Rectal smooth muscle tissue (tissue), 1 donor: ENCODE data around the gene LAMA2.

Experiments
- H3K27ac ChIP-seq: one replicate; pipeline ENCODE4 v1.7.0; 2013; ENCODE audit warnings: low read depth, low read length, inconsistent platforms
- H3K27me3 ChIP-seq: one replicate; pipeline ENCODE4 v1.7.0; 2013; ENCODE audit warnings: low read length; ENCODE audit not compliant: control insufficient read depth, insufficient read depth
- H3K36me3 ChIP-seq: one replicate; pipeline ENCODE4 v1.7.0; 2013; ENCODE audit warnings: low read length; ENCODE audit not compliant: control insufficient read depth, insufficient read depth
- H3K4me1 ChIP-seq: one replicate; pipeline ENCODE4 v1.7.0; 2013; ENCODE audit warnings: low read length; ENCODE audit not compliant: control insufficient read depth, insufficient read depth
- H3K4me3 ChIP-seq: one replicate; pipeline ENCODE4 v1.7.0; 2013; ENCODE audit warnings: low read length
- H3K9ac ChIP-seq: one replicate; pipeline ENCODE4 v1.7.0; 2013; ENCODE audit warnings: low read length

Gene LAMA2, protein sequence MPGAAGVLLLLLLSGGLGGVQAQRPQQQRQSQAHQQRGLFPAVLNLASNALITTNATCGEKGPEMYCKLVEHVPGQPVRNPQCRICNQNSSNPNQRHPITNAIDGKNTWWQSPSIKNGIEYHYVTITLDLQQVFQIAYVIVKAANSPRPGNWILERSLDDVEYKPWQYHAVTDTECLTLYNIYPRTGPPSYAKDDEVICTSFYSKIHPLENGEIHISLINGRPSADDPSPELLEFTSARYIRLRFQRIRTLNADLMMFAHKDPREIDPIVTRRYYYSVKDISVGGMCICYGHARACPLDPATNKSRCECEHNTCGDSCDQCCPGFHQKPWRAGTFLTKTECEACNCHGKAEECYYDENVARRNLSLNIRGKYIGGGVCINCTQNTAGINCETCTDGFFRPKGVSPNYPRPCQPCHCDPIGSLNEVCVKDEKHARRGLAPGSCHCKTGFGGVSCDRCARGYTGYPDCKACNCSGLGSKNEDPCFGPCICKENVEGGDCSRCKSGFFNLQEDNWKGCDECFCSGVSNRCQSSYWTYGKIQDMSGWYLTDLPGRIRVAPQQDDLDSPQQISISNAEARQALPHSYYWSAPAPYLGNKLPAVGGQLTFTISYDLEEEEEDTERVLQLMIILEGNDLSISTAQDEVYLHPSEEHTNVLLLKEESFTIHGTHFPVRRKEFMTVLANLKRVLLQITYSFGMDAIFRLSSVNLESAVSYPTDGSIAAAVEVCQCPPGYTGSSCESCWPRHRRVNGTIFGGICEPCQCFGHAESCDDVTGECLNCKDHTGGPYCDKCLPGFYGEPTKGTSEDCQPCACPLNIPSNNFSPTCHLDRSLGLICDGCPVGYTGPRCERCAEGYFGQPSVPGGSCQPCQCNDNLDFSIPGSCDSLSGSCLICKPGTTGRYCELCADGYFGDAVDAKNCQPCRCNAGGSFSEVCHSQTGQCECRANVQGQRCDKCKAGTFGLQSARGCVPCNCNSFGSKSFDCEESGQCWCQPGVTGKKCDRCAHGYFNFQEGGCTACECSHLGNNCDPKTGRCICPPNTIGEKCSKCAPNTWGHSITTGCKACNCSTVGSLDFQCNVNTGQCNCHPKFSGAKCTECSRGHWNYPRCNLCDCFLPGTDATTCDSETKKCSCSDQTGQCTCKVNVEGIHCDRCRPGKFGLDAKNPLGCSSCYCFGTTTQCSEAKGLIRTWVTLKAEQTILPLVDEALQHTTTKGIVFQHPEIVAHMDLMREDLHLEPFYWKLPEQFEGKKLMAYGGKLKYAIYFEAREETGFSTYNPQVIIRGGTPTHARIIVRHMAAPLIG (N-terminal part only)

DNA sequence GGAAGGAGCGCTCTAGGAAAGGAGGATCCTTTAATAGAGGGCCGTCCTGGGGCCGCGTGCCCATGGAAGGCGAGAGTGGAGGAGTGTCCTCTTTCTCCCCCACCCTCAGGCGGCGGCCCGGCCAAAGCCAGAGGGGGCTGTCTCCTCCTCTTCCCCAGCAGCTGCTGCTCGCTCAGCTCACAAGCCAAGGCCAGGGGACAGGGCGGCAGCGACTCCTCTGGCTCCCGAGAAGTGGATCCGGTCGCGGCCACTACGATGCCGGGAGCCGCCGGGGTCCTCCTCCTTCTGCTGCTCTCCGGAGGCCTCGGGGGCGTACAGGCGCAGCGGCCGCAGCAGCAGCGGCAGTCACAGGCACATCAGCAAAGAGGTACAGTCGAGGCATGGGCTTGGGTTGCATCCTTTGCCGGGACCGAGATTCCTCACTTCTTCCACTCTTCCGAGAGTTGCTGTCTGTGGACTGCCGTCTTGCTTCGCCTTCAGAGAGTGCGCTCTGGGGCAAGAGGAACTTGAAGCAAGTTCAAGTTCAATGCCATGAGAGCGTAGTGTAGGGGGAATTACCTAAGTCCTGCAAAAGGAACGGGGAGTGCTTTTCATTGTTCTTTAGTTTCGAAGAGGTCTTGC, at the start of gene LAMA2:
LAMA2 (plus strand) TSS at position 148 of the 621 bp plus-strand sequence; CDS start at position 256, 108 bp downstream.
- Histone ChIP-seq H3K4me3 (peak within 1 kb of the TSS; percentile 75), H3K27me3 (no peaks in the 10 kb centered on the region), H3K4me1 (no peaks in the 10 kb centered on the region), H3K9ac (peak within 1 kb of the TSS; percentile 10), H3K27ac (peak within 1 kb of the TSS; percentile 43), H3K36me3 (no peaks in the 10 kb centered on the region)

DNA sequence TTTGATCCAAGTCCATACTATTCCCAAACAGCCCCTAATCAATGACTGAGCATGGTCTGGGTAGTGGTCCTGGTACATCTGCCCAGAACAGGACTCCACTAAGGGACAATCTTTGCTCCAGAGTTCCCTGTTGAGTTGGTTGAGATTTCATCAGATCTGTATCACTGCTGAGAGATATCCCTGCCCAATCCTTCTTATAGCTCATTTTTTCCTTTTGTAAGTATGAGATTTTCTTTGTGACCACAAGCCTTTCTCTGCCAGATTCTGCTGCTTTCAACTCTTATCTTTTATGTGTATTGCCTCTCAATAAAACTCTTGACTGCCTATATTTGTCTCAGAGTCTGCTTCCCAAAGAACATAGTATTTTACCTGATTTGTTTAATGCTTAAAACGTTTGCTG, 46.2 kb upstream of the LAMA2 start:
- no peak overlapping the region for H3K4me3 ChIP-seq
- H3K27ac ChIP-seq: no peak overlapping the region
- H3K27me3 ChIP-seq: no peaks in the 10 kb centered on the region
- no peak overlapping the region for H3K9ac ChIP-seq
- H3K4me1 ChIP-seq: no peaks in the 10 kb centered on the region
- no peaks in the 10 kb centered on the region for H3K36me3 ChIP-seq

GRCh38 chr6:128841518-128841917, 41.4 kb upstream of the LAMA2 start:
- no peaks in the 10 kb centered on the region for H3K36me3 ChIP-seq
- no peak overlapping the region for H3K9ac ChIP-seq
- H3K27me3 ChIP-seq: no peaks in the 10 kb centered on the region
- H3K4me1 ChIP-seq: no peaks in the 10 kb centered on the region
- no peak overlapping the region for H3K4me3 ChIP-seq
- H3K27ac ChIP-seq: no peak overlapping the region

- H3K27ac ChIP-seq: no peak overlapping the region
- H3K9ac ChIP-seq: no peak overlapping the region
- H3K36me3 ChIP-seq: no peaks in the 10 kb centered on the region
- H3K4me3 ChIP-seq: no peak overlapping the region
- H3K27me3 ChIP-seq: no peaks in the 10 kb centered on the region
- no peaks in the 10 kb centered on the region for H3K4me1 ChIP-seq
These were observed 38.3 kb upstream of the LAMA2 start for GRCh38 chr6:128844598-128844997.

GRCh38 chr6:128847431-128848210, 35.3 kb upstream of the LAMA2 start:
- H3K36me3 ChIP-seq: no peaks in the 10 kb centered on the region
- no peaks in the 10 kb centered on the region for H3K27me3 ChIP-seq
- H3K27ac ChIP-seq: no peak overlapping the region
- H3K4me3 ChIP-seq: no peak overlapping the region
- H3K4me1 ChIP-seq: no peaks in the 10 kb centered on the region
- H3K9ac ChIP-seq: no peak overlapping the region

DNA sequence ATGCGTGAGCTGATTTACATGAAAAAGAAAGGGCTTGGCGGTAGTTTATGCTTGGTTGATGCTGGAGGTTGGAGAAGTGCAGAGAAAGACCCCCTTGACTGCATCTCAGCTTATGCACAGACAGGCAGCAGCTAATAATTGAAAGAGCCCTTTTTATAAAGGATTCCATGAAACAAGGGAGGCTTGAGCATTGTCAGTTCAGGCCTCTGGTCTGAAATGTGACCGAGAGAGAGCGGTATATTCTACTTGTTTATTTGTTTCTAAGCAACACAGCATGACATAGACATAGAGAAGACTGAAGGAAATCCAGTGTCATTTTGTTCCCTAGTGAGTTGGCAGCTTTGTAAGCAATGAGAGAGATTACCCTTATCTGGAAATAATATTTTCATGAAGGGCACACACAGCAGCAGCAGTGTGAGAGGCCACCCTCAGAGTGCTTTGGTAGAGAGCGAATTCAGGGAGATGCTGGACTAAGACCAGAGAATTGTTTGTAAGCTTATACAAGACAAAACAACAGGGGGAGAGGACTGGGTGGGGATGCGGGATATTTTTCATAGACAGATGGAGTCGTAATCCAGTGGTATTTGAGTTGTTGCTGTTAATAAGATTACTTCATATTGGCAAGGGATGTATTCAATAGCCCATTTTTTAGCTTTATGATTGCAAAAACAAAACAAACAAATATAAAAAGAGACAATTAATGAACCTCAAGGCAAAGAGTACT, 34.6 kb upstream of the LAMA2 start:
- no peaks in the 10 kb centered on the region for H3K27me3 ChIP-seq
- no peak overlapping the region for H3K9ac ChIP-seq
- no peaks in the 10 kb centered on the region for H3K4me1 ChIP-seq
- H3K4me3 ChIP-seq: no peak overlapping the region
- H3K27ac ChIP-seq: no peak overlapping the region
- no peaks in the 10 kb centered on the region for H3K36me3 ChIP-seq

DNA sequence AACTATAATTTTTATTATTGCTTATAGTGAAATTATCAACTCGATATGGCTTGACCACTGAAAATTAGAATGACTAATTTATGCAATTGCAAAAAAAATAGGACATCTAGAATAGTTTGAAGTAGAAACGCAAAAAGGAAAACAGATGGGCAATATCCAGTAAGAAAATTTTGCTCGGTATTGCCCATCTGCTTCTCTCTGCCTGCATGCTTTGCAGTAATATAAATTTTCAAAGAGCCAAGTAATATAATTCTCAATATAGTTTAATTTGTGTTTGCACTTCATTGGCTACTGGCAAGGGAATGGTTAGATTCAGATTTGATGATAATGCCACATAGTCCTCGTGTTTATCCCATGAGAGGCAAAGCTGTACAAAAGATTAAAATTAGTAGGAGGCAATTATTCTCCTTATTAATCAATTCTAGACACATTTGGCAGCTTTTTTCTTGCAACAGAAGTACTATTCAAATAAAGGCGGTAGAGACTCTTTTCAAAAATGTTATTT, 27.3 kb upstream of the LAMA2 start:
- no peaks in the 10 kb centered on the region for H3K36me3 ChIP-seq
- no peak overlapping the region for H3K9ac ChIP-seq
- H3K27ac ChIP-seq: no peak overlapping the region
- H3K4me1 ChIP-seq: no peaks in the 10 kb centered on the region
- no peaks in the 10 kb centered on the region for H3K27me3 ChIP-seq
- H3K4me3 ChIP-seq: no peak overlapping the region

DNA sequence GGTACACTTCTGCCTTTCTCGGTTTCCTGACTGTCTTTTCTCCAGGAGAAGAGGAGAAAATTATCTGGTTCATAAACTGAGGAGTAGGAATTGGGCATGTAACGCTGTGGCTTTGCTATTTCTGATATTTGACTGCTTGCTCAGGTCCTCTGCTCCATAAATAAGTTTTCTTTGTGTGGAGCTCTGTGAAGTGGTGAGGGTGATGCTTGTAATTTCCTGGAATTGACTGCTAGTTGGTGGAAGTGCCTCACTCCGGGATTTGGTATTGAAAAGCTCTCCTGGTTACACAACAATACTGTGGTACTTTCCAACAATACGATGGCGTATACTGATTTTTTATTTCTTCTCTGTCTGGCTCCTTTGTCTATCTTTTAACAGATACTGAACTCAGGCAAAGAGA, 25.1 kb upstream of the LAMA2 start:
- Histone ChIP-seq H3K27me3 (no peaks in the 10 kb centered on the region), H3K4me3 (no peak overlapping the region), H3K27ac (no peak overlapping the region), H3K4me1 (no peaks in the 10 kb centered on the region), H3K36me3 (no peaks in the 10 kb centered on the region), H3K9ac (no peak overlapping the region)

DNA sequence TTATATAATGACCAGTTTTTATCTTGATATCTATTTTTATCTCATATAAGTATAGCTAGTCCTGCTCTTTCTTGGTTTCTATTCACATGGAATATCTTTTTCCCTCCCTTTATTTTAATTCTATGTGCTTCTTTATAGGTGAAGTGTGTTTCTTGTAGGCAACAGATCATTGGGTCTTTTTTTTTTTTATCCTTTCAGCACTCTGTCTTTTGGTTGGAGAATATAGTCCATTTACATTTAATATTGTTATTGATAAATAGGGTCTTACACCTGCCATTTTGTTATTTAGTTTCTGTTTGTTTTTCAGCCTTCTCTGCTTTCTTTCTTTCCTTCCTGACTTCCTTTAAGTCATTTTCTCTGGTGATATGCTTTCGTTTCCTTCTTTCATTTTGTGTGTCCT, 22.2 kb upstream of the LAMA2 start:
- H3K9ac ChIP-seq: no peak overlapping the region

DNA sequence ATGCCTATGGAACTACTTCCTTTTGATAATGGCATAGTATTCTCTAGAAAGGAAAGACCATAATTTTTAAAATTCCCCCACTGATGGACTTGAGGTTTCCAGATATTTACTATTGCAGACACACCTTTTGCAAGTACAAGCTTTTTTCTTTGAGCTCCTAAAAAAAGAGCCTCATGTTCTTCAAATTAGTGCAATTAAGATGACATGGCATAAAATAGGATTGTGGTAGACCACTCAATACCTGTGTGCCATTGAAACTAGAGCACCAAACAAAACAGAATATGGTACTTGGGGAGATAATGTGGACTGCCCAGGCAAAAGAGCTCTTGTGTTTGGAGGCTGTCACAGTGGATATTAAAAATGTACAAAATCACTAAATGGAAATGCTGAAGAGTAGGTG, 19.0 kb upstream of the LAMA2 start:
- Histone ChIP-seq H3K4me3 (no peak overlapping the region), H3K27ac (no peak overlapping the region), H3K9ac (no peak overlapping the region), H3K4me1 (no peaks in the 10 kb centered on the region), H3K27me3 (no peaks in the 10 kb centered on the region), H3K36me3 (no peaks in the 10 kb centered on the region)

More for the DNA sequence above, 22.2 kb upstream of the LAMA2 start:
- Histone ChIP-seq H3K4me1 (no peaks in the 10 kb centered on the region), H3K4me3 (no peak overlapping the region), H3K36me3 (no peaks in the 10 kb centered on the region), H3K27me3 (no peaks in the 10 kb centered on the region), H3K27ac (no peak overlapping the region)

DNA sequence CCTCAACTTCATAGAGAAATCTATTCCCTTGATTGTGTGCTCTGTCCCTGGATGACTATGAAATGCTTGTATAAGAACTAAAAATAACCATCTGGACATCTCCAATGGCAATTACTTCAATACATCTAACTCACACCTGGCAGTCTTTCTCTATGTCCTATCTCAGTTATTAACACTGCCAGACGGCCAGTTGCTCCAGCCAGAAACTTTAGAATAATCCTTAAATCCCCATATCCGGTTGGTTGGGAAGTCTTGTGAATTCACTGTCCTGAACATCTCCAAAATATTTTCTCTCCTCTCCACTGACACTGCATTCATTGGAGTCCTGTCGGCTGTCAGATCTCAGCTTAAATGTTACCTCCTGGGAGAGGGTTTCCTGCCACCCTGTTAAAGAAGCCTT, 12.2 kb upstream of the LAMA2 start:
- H3K4me1 ChIP-seq: no peaks in the 10 kb centered on the region
- no peak overlapping the region for H3K27ac ChIP-seq
- H3K36me3 ChIP-seq: no peaks in the 10 kb centered on the region
- no peaks in the 10 kb centered on the region for H3K27me3 ChIP-seq
- H3K4me3 ChIP-seq: no peak overlapping the region
- H3K9ac ChIP-seq: no peak overlapping the region
